Activated naive CD4-positive, alpha-beta T cell treated with anti-CD3 and anti-CD28 coated beads, Interleukin-2, amount 50 U/mL, for 72 hours (primary cell): ENCODE results near the gene MDM4. TPM values are rescaled to one million over a fixed set of nuclear protein-coding genes. Genes with fewer than 3 reads are reported as not detected.
"Not testable (repeated sequence)": the region's sequence is repeated elsewhere in the genome, so short reads cannot be mapped to it uniquely, and the experiment has no call there.

Experiments
- ATAC-seq, 2 donors: fragments of 150-1000 bp; cut with Tn5 transposase; 2 replicates each; pipeline ENCODE4 v1.10.0; 2021; ENCODE audit warnings: mild to moderate bottlenecking in 2 of 2, moderate library complexity in 2 of 2
- DNase-seq, 2 donors: peaks; one replicate each; pipeline ENCODE4 v3.0.0; 2021 to 2022; ENCODE audit warnings: low spot score in 2 of 2
- H3K27ac Mint-ChIP-seq, 2 donors: one replicate each; pipeline ENCODE4 v1.8.0; 2022; ENCODE audit warnings: mild to moderate bottlenecking in 2 of 2, mixed read lengths in 2 of 2
- H3K36me3 Mint-ChIP-seq, 2 donors: one replicate each; pipeline ENCODE4 v1.8.0; 2022; ENCODE audit warnings: mixed read lengths in 2 of 2
- H3K9me3 Mint-ChIP-seq, 2 donors: one replicate each; pipeline ENCODE4 v1.8.0; 2022; ENCODE audit warnings: mixed read lengths in 2 of 2
- total RNA-seq, 2 donors: library from RNA; stranded (reverse); gene quantifications; one replicate each; pipeline ENCODE4 v1.2.3, GENCODE V29; 2022

Gene MDM4
- total RNA-seq, 2 donors from 2014 or later, result 87.2 to 97.9 TPM

DNA sequence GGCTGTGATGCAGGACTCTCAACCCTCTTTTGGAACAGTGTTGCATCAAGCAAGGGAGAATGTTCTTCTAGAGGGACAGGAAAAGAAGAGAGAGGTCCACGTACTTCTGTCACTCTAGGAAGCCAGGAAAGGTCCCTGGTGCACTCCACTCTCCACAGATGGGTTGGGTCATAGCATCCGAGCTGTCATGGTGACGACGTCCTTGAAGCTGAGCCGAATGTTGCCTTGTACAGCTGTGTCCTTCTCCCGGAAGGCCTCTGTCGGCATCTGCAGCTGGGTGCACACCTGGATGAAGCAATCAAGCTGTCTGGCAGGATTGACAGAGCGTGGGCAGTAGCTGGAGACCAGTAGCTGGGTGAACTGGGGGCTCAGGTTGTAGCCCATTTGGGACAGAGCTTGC lies 12.5 kb downstream of the MDM4 start:
- H3K36me3 Mint-ChIP-seq, result peaks cover 14 to 48% of the 10 kb centered on the region in 2 donors
- DNase-seq (no peak), ATAC-seq (no peak)
- H3K27ac Mint-ChIP-seq, result peak overlapping the region in 1 of 2 donors; percentile 14
- H3K9me3 Mint-ChIP-seq, result peaks cover 4% of the 10 kb centered on the region in 2 donors

DNA sequence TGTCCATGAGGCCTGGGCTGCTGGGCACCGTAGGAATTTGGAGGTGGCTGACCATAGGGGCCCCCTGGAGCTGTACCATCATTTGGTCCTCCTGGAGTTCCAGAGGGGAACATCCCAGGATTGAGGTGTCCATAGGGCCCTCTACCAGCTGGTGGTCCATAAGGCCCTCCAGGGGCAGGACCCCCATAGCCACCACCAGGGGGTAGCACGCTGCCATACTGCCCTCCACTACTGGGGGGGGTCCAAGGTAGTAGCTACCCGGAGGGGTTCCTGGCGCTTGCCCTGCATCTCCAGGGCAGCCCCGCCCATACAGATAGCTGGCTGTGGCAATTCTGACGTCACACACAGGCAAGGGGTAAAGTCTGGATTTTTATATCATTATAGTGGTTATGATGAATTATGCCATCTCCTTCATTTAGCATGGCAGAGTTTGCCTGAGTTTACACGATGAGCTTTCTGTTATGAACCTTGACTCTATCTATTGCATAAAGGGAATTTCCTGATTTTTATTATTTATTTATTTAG lies 13.2 kb downstream of the MDM4 start:
- Mint-ChIP-seq H3K27ac (peak overlapping the region in 1 of 2 donors; percentile 68), H3K9me3 (no peaks in the 10 kb centered on the region), H3K36me3 (peaks cover 9 to 42% of the 10 kb centered on the region in 2 donors)
- DNase-seq (no peak), ATAC-seq (no peak)

GRCh38 chr1:204530932-204531331 lies 14.7 kb downstream of the MDM4 start:
- Mint-ChIP-seq H3K27ac (peak overlapping the region in 1 of 2 donors; percentile 23), H3K36me3 (peaks cover 4 to 30% of the 10 kb centered on the region in 2 donors), H3K9me3 (no peaks in the 10 kb centered on the region)
- DNase-seq, result no peak
- peak; percentile 46 to 54 for ATAC-seq

- no peaks in the 10 kb centered on the region for H3K9me3 Mint-ChIP-seq
- no peak for DNase-seq
- H3K36me3 Mint-ChIP-seq, result peaks cover 10 to 31% of the 10 kb centered on the region in 2 donors
- no peak overlapping the region for H3K27ac Mint-ChIP-seq
- ATAC-seq, result no peak
These were observed 16.6 kb downstream of the MDM4 start for GRCh38 chr1:204532832-204533231.

DNA sequence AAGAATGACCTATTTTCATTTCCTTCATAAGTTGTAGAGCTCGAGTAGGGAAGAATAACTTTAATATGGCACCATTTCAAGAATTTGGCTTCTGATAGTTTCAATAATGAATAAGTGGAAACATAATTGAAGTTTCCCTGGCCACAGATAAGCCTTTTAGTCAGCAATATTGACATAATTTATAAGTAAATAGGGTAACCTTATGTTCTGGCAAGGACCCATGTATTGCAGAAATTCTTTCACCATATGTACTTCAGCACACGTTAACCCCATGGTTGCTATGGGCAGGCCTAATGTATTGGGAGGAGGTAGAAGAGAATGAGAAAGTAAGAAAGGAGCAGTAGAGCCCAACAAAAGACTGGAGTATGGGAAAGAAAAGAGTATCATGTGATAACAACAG lies 25.4 kb downstream of the MDM4 start:
- Mint-ChIP-seq H3K36me3 (peaks cover 50 to 64% of the 10 kb centered on the region in 2 donors), H3K9me3 (peaks cover 0 to 17% of the 10 kb centered on the region in 2 donors), H3K27ac (no peak overlapping the region)
- ATAC-seq, result no peak
- DNase-seq, result no peak

DNA sequence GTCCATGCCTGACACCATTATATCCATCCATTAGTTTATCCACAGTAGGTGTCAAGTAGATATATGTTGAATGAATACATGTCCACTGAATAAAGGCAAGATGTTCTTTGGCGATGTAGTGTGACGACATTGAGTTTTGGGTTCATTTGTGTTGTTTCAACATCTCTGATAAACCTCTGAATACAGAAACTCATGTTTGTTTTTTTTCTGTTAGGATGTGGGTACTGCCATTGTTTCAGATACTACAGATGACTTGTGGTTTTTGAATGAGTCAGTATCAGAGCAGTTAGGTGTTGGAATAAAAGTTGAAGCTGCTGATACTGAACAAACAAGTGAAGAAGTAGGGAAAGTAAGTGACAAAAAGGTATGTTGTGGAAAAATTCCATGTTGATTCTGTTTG lies 28.1 kb downstream of the MDM4 start:
- DNase-seq (no peak), ATAC-seq (peak; percentile 91 to 96)
- H3K36me3 Mint-ChIP-seq, result peaks cover 49 to 75% of the 10 kb centered on the region in 2 donors
- H3K9me3 Mint-ChIP-seq, result peaks cover 0 to 17% of the 10 kb centered on the region in 2 donors
- peak overlapping the region in 1 of 2 donors; percentile 55 for H3K27ac Mint-ChIP-seq

DNA sequence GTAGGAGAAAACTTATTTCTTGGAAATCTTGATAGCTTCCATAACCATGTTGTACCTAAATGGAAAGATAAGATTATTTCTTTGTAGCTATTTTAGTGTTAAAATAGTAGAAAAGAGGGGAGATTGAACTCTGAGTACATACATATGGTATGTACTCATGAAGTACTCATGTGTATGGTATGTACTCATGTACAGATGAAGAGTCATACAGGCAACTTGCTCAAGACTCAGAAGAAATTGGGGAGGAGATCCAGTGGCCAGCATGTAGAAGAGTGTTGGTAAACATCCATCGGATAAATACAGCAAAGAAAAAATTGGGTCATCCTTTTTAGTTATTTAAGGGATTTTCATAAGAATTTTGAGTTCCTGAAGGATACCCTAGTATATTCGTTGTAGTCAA lies 29.0 kb downstream of the MDM4 start:
- peak overlapping the region; percentile 55 to 81 for H3K27ac Mint-ChIP-seq
- peaks cover 49 to 79% of the 10 kb centered on the region in 2 donors for H3K36me3 Mint-ChIP-seq
- ATAC-seq (no peak), DNase-seq (no peak)
- peaks cover 0 to 17% of the 10 kb centered on the region in 2 donors for H3K9me3 Mint-ChIP-seq

DNA sequence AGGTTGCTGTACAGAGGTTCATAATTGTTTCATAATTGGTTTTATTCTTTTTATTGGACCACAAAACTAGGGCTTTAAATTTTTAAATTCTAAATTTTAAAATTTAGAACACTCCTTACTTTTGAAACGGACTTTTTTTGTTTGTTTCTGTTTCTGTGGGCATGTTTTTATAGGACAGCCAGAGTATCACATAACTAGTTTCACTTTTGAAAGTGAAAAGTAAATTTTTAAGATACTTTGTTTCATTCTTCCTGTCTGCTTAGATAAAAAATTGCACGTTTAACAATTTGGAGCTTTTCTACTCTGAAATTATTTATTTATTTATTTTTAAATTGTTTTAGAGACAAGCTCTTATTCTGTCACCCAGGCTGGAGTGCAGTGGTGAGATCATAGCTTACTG lies 29.7 kb downstream of the MDM4 start:
- no peak for ATAC-seq
- Mint-ChIP-seq H3K27ac (peak overlapping the region in 1 of 2 donors; percentile 55), H3K9me3 (peaks cover 0 to 17% of the 10 kb centered on the region in 2 donors)

DNA sequence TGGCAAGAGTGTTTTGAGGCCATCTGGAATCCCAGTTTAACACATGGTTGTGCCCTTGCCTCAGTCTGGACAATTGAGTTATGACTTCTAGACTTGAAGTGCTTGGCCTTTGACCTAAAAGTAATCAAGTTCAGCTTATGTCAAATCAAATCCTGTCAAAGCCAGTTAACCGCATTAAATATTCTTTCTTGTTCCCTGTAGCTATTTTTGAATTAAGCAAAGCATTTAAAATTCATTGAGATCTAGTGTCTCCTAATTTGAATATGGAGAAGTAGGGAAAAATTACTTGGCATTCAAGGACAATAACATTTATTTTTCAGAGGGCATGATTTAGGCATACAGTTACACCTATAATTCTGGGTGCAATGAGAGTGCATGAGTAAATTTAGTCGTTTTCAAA lies 32.1 kb downstream of the MDM4 start:
- DNase-seq, result no peak
- H3K27ac Mint-ChIP-seq, result no peak overlapping the region
- H3K36me3 Mint-ChIP-seq, result peaks cover 30 to 66% of the 10 kb centered on the region in 2 donors
- ATAC-seq, result no peak
- H3K9me3 Mint-ChIP-seq, result peaks cover 0 to 11% of the 10 kb centered on the region in 2 donors

More for the DNA sequence above, 29.7 kb downstream of the MDM4 start:
- no peak for DNase-seq
- H3K36me3 Mint-ChIP-seq, result peaks cover 49 to 82% of the 10 kb centered on the region in 2 donors

DNA sequence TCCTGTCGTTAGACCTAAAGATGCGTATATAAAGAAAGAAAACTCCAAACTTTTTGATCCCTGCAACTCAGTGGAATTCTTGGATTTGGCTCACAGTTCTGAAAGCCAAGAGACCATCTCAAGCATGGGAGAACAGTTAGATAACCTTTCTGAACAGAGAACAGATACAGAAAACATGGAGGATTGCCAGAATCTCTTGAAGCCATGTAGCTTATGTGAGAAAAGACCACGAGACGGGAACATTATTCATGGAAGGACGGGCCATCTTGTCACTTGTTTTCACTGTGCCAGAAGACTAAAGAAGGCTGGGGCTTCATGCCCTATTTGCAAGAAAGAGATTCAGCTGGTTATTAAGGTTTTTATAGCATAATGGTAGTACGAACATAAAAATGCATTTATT lies 33.1 kb downstream of the MDM4 start:
- ATAC-seq, result no peak
- peaks cover 19 to 63% of the 10 kb centered on the region in 2 donors for H3K36me3 Mint-ChIP-seq
- H3K9me3 Mint-ChIP-seq, result peaks cover 0 to 5% of the 10 kb centered on the region in 2 donors
- DNase-seq, result no peak
- peak overlapping the region in 1 of 2 donors; percentile 51 for H3K27ac Mint-ChIP-seq

DNA sequence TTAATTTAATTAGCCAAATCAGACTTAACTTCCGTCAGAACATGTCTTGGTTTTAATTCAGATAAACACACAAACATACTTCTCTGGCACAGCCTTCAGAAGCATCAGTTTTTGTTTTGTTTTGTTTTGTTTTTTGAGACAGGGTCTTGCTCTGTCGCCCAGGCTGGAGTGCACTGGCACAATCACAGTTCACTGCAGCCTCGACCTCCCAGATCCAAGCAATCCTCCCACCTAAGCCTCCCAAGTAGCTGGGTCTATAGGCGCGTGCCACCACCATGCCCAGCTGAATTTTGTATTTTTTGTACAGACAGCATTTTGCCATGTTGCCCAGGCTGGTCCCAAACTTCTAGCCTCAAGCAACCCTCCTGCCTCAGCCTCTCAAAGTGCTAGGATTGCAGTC lies 34.7 kb downstream of the MDM4 start:
- ATAC-seq (no peak), DNase-seq (no peak)
- Mint-ChIP-seq H3K9me3 (no peaks in the 10 kb centered on the region), H3K36me3 (peaks cover 6 to 49% of the 10 kb centered on the region in 2 donors), H3K27ac (peak overlapping the region in 1 of 2 donors; percentile 83)

- Mint-ChIP-seq H3K9me3 (no peaks in the 10 kb centered on the region), H3K27ac (peak overlapping the region; percentile 38 to 75), H3K36me3 (peaks cover 0 to 14% of the 10 kb centered on the region in 2 donors)
- DNase-seq, result no peak
- peak in 1 of 2 donors; percentile 22 for ATAC-seq
These were observed 40.3 kb downstream of the MDM4 start for GRCh38 chr1:204556458-204557052.

DNA sequence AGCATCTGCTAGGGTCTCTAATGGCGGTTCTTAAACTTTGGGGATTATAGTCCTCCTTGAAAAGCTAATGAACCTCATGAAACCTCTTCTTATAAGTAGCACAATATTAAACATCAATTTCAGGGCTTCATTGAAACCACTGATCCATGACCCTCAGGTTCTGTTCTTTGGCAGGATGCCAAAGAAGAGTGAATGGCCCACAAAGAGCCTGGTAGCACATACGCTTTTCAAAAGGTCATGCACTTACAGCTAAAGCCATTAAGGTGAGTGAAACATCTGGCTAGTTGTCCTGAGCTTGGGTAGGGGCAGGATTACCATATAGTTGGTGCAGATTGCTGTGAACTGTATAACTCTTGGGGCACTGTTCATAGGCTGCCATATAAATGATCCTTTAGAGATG lies 42.3 kb downstream of the MDM4 start:
- Mint-ChIP-seq H3K9me3 (no peaks in the 10 kb centered on the region), H3K27ac (no peak overlapping the region), H3K36me3 (peaks cover 0 to 12% of the 10 kb centered on the region in 2 donors)
- no peak for DNase-seq
- no peak for ATAC-seq

DNA sequence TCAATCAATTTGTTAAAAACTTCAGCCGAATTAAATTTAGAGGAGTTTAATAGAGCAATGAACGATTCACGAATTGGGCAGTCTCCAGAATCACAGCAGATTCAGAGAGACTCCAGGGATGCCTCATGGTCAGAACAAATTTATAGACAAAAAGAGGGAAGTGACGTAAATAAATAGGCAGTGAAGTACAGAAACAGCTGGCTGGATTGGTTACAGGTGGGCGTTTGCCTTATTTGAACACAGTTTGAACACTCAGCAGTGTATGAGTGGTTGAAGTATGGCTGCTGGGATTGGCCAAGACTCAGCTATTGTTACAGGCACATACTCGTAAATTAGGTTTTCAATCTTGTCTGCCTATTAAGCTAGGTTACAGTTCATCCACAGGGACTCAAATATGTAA lies 43.8 kb downstream of the MDM4 start:
- DNase-seq, H3K36me3 Mint-ChIP-seq, ATAC-seq, H3K9me3 Mint-ChIP-seq: not testable (repeated sequence)
- H3K27ac Mint-ChIP-seq, result peak overlapping the region in 1 of 2 donors; percentile 16

DNA sequence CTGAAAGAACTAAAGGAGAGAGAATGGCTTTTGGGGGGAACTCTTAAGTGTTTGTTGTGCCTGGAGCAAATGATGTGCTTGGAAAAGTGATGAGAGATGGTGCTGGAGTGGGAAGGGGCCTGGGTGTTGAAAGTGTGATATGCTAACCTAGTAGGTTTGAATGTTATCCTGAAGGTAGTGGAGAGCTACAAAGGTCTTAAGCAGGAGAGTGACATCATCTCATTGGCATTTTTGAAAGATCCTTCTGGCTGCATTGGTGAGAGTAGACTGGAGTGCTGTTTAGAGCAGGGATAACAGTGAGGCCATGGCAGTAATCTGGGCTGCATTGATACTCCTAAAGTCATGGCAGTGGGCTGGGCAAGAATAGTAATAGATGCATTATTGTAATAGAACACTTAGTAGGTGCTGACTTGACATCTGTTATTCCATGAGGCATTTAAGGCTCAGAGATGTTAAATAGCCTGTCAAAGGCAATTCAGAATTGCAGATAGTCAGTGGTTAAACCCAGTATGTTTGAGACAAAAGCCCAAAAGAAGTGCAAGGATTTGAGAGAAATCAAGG lies 44.5 kb downstream of the MDM4 start:
- DNase-seq (no peak), ATAC-seq (no peak)
- Mint-ChIP-seq H3K36me3 (peaks cover 0 to 8% of the 10 kb centered on the region in 2 donors), H3K27ac (peak overlapping the region in 1 of 2 donors; percentile 3), H3K9me3 (no peaks in the 10 kb centered on the region)

- ATAC-seq, result no peak
- Mint-ChIP-seq H3K27ac (peak overlapping the region; percentile 3 to 77), H3K9me3 (no peaks in the 10 kb centered on the region), H3K36me3 (peaks cover 0 to 10% of the 10 kb centered on the region in 2 donors)
- DNase-seq, result no peak
These were observed 46.1 kb downstream of the MDM4 start for GRCh38 chr1:204562075-204562990.

GRCh38 chr1:204563307-204563706 lies 47.1 kb downstream of the MDM4 start:
- DNase-seq (no peak), ATAC-seq (peak; percentile 21 to 60)
- H3K9me3 Mint-ChIP-seq, result no peaks in the 10 kb centered on the region
- peaks cover 0 to 10% of the 10 kb centered on the region in 2 donors for H3K36me3 Mint-ChIP-seq
- peak overlapping the region; percentile 32 to 77 for H3K27ac Mint-ChIP-seq
